GM23248 (cell line): Measurements from ENCODE around the gene TANGO6. TPM values are rescaled to one million over a fixed set of nuclear protein-coding genes. Genes with fewer than 3 reads are reported as not detected.

Experiments
- DNase-seq: peaks from one replicate; pipeline ENCODE4 v3.0.0-alpha.2; 2015
- H2AFZ ChIP-seq: fragments of 200-600 bp; sonication (generic); 2 replicates; pipeline ENCODE4 v1.6.1; 2016; ENCODE audit warnings: antibody characterized with exemption
- H3F3A ChIP-seq: fragments of 200-600 bp; sonication (generic); 2 replicates; pipeline ENCODE4 v1.6.1; 2016; ENCODE audit warnings: mild to moderate bottlenecking, antibody characterized with exemption, mixed run types; ENCODE audit not compliant: insufficient read depth
- H3K27ac ChIP-seq: fragments of 200-600 bp; sonication (generic); 2 replicates; pipeline ENCODE4 v1.5.1; 2016; ENCODE audit warnings: mild to moderate bottlenecking
- H3K27me3 ChIP-seq: fragments of 200-600 bp; sonication (generic); replicated peaks from 2 replicates; pipeline ENCODE4 v1.6.1; 2016; ENCODE audit warnings: mild to moderate bottlenecking; ENCODE audit not compliant: insufficient read depth
- H3K36me3 ChIP-seq: fragments of 200-600 bp; sonication (generic); 2 replicates; pipeline ENCODE4 v1.6.1; 2016; ENCODE audit warnings: low read depth, mild to moderate bottlenecking
- H3K4me1 ChIP-seq: fragments of 200-600 bp; sonication (generic); 2 replicates; pipeline ENCODE4 v1.6.1; 2016; ENCODE audit warnings: mild to moderate bottlenecking; ENCODE audit not compliant: insufficient read depth
- H3K4me2 ChIP-seq: fragments of 200-600 bp; sonication (generic); one replicate; pipeline ENCODE4 v1.6.1; 2016; ENCODE audit warnings: mild to moderate bottlenecking; ENCODE audit not compliant: unreplicated experiment
- H3K4me3 ChIP-seq: fragments of 200-600 bp; sonication (generic); 2 replicates; pipeline ENCODE4 v1.5.1; 2016; ENCODE audit warnings: mild to moderate bottlenecking
- H3K79me2 ChIP-seq: fragments of 200-600 bp; sonication (generic); 2 replicates; pipeline ENCODE4 v1.6.1; 2016; ENCODE audit warnings: mild to moderate bottlenecking; ENCODE audit not compliant: insufficient read depth
- H3K9ac ChIP-seq: fragments of 200-600 bp; sonication (generic); 2 replicates; pipeline ENCODE4 v1.6.1; 2016; ENCODE audit warnings: mild to moderate bottlenecking
- H3K9me2 ChIP-seq: fragments of 200-600 bp; sonication (generic); 2 replicates; pipeline ENCODE4 v1.6.1; 2016; ENCODE audit warnings: mixed run types, mild to moderate bottlenecking, moderate library complexity; ENCODE audit not compliant: insufficient read depth
- H3K9me3 ChIP-seq: fragments of 200-600 bp; sonication (generic); one replicate; pipeline ENCODE4 v1.6.1; 2017; ENCODE audit warnings: low read depth
- H4K20me1 ChIP-seq: fragments of 200-600 bp; sonication (generic); 2 replicates; pipeline ENCODE4 v1.6.0; 2016; ENCODE audit not compliant: insufficient read depth
- EZH2 ChIP-seq: fragments of 200-600 bp; sonication (generic); IDR thresholded peaks from 2 replicates; pipeline ENCODE4 v1.6.1; 2018; ENCODE audit warnings: antibody characterized with exemption, mild to moderate bottlenecking; ENCODE audit not compliant: insufficient read depth, poor library complexity, severe bottlenecking
- EZH2phosphoT487 ChIP-seq: fragments of 200-600 bp; sonication (generic); IDR thresholded peaks from 2 replicates; pipeline ENCODE4 v1.6.1; 2018; ENCODE audit warnings: antibody characterized with exemption, moderate library complexity, mild to moderate bottlenecking, low read depth; ENCODE audit not compliant: insufficient read depth
- WGBS, 2 experiments: methylation state at CpG; one replicate each; pipeline ENCODE4 v1.1.6; 2015 to 2017; ENCODE audit warnings: low lambda C conversion rate in 2 of 2, low coverage in 1 of 2; ENCODE audit errors: missing lambda C conversion rate in 2 of 2; 5-methylcytosine and 5-hydroxymethylcytosine counted together
- in situ Hi-C: fragments of 300-500 bp; cut with MboI; formaldehyde crosslinking; loops from 2 replicates; pipeline ENCODE4 v1.15.0; 2020
- polyA plus RNA-seq: library from polyadenylated mRNA; unstranded; fragments of >200 nt; fragmentation: Nextera tagmentation; extraction: Ambion mirVana; gene quantifications from 2 replicates; pipeline ENCODE4 v1.2.1, GENCODE V29; 2016
- total RNA-seq: library from RNA; depleted of rRNA; stranded (reverse); fragments of >200 nt; shearing (Covaris generic); gene quantifications from 2 replicates; pipeline ENCODE4 v1.2.3, GENCODE V29; 2014

The TANGO6 gene
- total and polyA plus RNA-seq, 2 experiments from 2014 or later, result 7.8 to 12.8 TPM

- Histone ChIP-seq H3K79me2 (peaks cover 49% of the 10 kb centered on the region), H3K36me3 (no peaks in the 10 kb centered on the region), H4K20me1 (no peaks in the 10 kb centered on the region), H3F3A (no peaks in the 10 kb centered on the region), H2AFZ (no peak overlapping the region), H3K27me3 (no peaks in the 10 kb centered on the region), H3K4me3 (no peak overlapping the region), H3K4me2 (no peak overlapping the region), H3K9ac (no peak overlapping the region), H3K27ac (no peak overlapping the region), H3K9me2 (no peaks in the 10 kb centered on the region), H3K9me3 (no peaks in the 10 kb centered on the region), H3K4me1 (no peaks in the 10 kb centered on the region)
- DNase-seq, result no peak
- TF ChIP-seq EZH2 (no peak), EZH2phosphoT487 (no peak)
- in situ Hi-C loops, result no loop called here
- WGBS, 2 experiments, result 97 to 98% methylated on average over 2 of the region's 2 CpGs
Observed at GRCh38 chr16:68851601-68852000, 8.3 kb downstream of the TANGO6 start.

GRCh38 chr16:68857479-68857878, 14.1 kb downstream of the TANGO6 start:
- DNase-seq, result no peak
- Histone ChIP-seq H4K20me1 (no peaks in the 10 kb centered on the region), H2AFZ (no peak overlapping the region), H3K4me2 (no peak overlapping the region), H3K79me2 (peaks cover 32% of the 10 kb centered on the region), H3K9me2 (no peaks in the 10 kb centered on the region), H3F3A (no peaks in the 10 kb centered on the region), H3K36me3 (no peaks in the 10 kb centered on the region), H3K9ac (no peak overlapping the region), H3K4me3 (no peak overlapping the region), H3K4me1 (no peaks in the 10 kb centered on the region), H3K9me3 (no peaks in the 10 kb centered on the region), H3K27ac (no peak overlapping the region), H3K27me3 (no peaks in the 10 kb centered on the region)
- in situ Hi-C loops, result no loop called here
- no peak for TF ChIP-seq EZH2phosphoT487
- no peak for TF ChIP-seq EZH2
- WGBS, 2 experiments, result 89 to 100% methylated on average over 1 of the region's 1 CpG

- no peaks in the 10 kb centered on the region for H3K9me2 ChIP-seq
- DNase-seq, result no peak
- no peak overlapping the region for H3K4me3 ChIP-seq
- H3K9me3 ChIP-seq, result no peaks in the 10 kb centered on the region
- in situ Hi-C loops, result no loop called here
- no peak overlapping the region for H2AFZ ChIP-seq
- H4K20me1 ChIP-seq, result no peaks in the 10 kb centered on the region
- H3K36me3 ChIP-seq, result no peaks in the 10 kb centered on the region
- no peaks in the 10 kb centered on the region for H3K27me3 ChIP-seq
- H3F3A ChIP-seq, result no peaks in the 10 kb centered on the region
- no peak overlapping the region for H3K27ac ChIP-seq
- TF ChIP-seq EZH2phosphoT487 (no peak), EZH2 (no peak)
- no peak overlapping the region for H3K4me2 ChIP-seq
- WGBS, 2 experiments, result 95 to 100% methylated on average over 4 of the region's 4 CpGs
- peaks cover 18% of the 10 kb centered on the region; the same call in 1 of the 2 replicates for H3K79me2 ChIP-seq
- no peak overlapping the region for H3K9ac ChIP-seq
- no peaks in the 10 kb centered on the region for H3K4me1 ChIP-seq
Observed at GRCh38 chr16:68859828-68860227, 16.5 kb downstream of the TANGO6 start.

GRCh38 chr16:68860978-68861892, 17.9 kb downstream of the TANGO6 start:
- WGBS, 2 experiments, result 92 to 95% methylated on average over 15 of the region's 15 CpGs
- in situ Hi-C loops, result no loop called here

More at GRCh38 chr16:68860978-68861892, 17.9 kb downstream of the TANGO6 start:
- no peaks in the 10 kb centered on the region for H3K27me3 ChIP-seq
- H3K9ac ChIP-seq, result no peak overlapping the region
- TF ChIP-seq EZH2, result no peak
- H2AFZ ChIP-seq, result no peak overlapping the region
- no peaks in the 10 kb centered on the region for H3K9me3 ChIP-seq
- H3K36me3 ChIP-seq, result no peaks in the 10 kb centered on the region
- no peak overlapping the region for H3K27ac ChIP-seq
- H3F3A ChIP-seq, result no peaks in the 10 kb centered on the region
- H3K79me2 ChIP-seq, result peaks cover 18% of the 10 kb centered on the region; the same call in 1 of the 2 replicates
- no peak overlapping the region for H3K4me2 ChIP-seq
- H3K9me2 ChIP-seq, result no peaks in the 10 kb centered on the region
- no peak overlapping the region for H3K4me3 ChIP-seq
- H4K20me1 ChIP-seq, result no peaks in the 10 kb centered on the region
- no peak for DNase-seq
- no peaks in the 10 kb centered on the region for H3K4me1 ChIP-seq
